Renal cortical epithelial cell (primary cell): ENCODE measurements around the gene SEC31B. TPM values are rescaled to one million over a fixed set of nuclear protein-coding genes. Genes with fewer than 3 reads are reported as not detected.

Experiments
- total RNA-seq: library from RNA; depleted of rRNA; stranded (reverse); fragments of >200 nt; gene quantifications from 2 replicates; pipeline ENCODE4 v1.2.3, GENCODE V29; 2014

The SEC31B gene
- total RNA-seq, 1 donor from 2014 or later = 3.5 TPM

Other genes starting within 250 kb of the SEC31B start
- 63.9 and 82.7 TPM in 2 replicates for gene BLOC1S2, start 233.2 kb downstream of the SEC31B start, total RNA-seq
- not detected in 2 replicates for gene PKD2L1, start 189.6 kb downstream of the SEC31B start, total RNA-seq
- gene SCD, start 172.6 kb downstream of the SEC31B start, total RNA-seq = 44.7 and 189 TPM in 2 replicates
- gene WNT8B, start 56.9 kb downstream of the SEC31B start, total RNA-seq = not detected in 2 replicates
- 99.1 and 131 TPM in 2 replicates for gene NDUFB8, start 10.0 kb upstream of the SEC31B start, total RNA-seq
- 6.4 and 20.6 TPM in 2 replicates for gene HIF1AN, start 16.1 kb upstream of the SEC31B start, total RNA-seq
- gene PAX2, start 225.7 kb upstream of the SEC31B start, total RNA-seq = 2.1 and 71.3 TPM in 2 replicates